Thyroid gland (tissue), 4 donors: Measurements from ENCODE around the gene PDE10A.

ENCODE experiments used
- CTCF ChIP-seq, 6 experiments: fragments of 200-600 bp in 3 of 6; fragments of 450-650 bp in 3 of 6; sonication (generic) in 3 of 6; IDR thresholded peaks; one replicate each; pipeline ENCODE4 v1.5.1; 2016 to 2019; ENCODE audit warnings: antibody characterized with exemption in 6 of 6, mild to moderate bottlenecking in 2 of 6, inconsistent platforms in 1 of 6, moderate library complexity in 1 of 6
- POLR2A ChIP-seq, 2 donors: fragments of 450-650 bp; IDR thresholded peaks; one replicate each; pipeline ENCODE4 v1.6.1; 2017; ENCODE audit warnings: antibody characterized with exemption in 2 of 2, mild to moderate bottlenecking in 2 of 2, moderate library complexity in 1 of 2

- TF ChIP-seq CTCF (IDR thresholded peaks at IDR 0.05), result no peak
- TF ChIP-seq POLR2A (IDR thresholded peaks at IDR 0.05), result no peak
Observed at GRCh38 chr6:165573671-165574070, 89.4 kb downstream of the PDE10A start.
